ENCODE data around the gene TDRD10.
A peak's percentile ranks its signal among the peaks of the same experiment; 100 is the strongest.

The TDRD10 gene

GRCh38 chr1:154556422-154556821, 54.4 kb downstream of the TDRD10 start:
- no peak for DNase-seq

- DNase-seq = no peak
Observed at GRCh38 chr1:154557248-154557938, 55.4 kb downstream of the TDRD10 start.

GRCh38 chr1:154557939-154558719, 56.1 kb downstream of the TDRD10 start, which contains the start of gene UBE2Q1:
Gene UBE2Q1, minus strand, starts transcription at chr1:154558662. Its CDS starts 109 bp downstream, at chr1:154558553.
- peak; percentile 40 for DNase-seq

- DNase-seq = peak; percentile 99
Observed at GRCh38 chr1:154558720-154559465, 56.9 kb downstream of the TDRD10 start.

GRCh38 chr1:154559466-154560044, 57.5 kb downstream of the TDRD10 start:
- peak; percentile 85 for DNase-seq

- no peak for DNase-seq
Observed at GRCh38 chr1:154565876-154566275, 63.9 kb downstream of the TDRD10 start.

- peak; percentile 70 for DNase-seq
Observed at GRCh38 chr1:154567386-154568156, 65.6 kb downstream of the TDRD10 start, which contains the start of gene CHRNB2. Gene CHRNB2, plus strand, starts transcription at chr1:154567778. Its CDS starts 267 bp downstream, at chr1:154568045.

- DNase-seq = no peak
Observed at GRCh38 chr1:154568157-154568815, 66.3 kb downstream of the TDRD10 start.

- no peak for DNase-seq
Observed at GRCh38 chr1:154571244-154571963, 69.4 kb downstream of the TDRD10 start.

- no peak for DNase-seq
Observed at GRCh38 chr1:154571964-154572288, 69.9 kb downstream of the TDRD10 start.

- no peak for DNase-seq
Observed at GRCh38 chr1:154572468-154573167, 70.6 kb downstream of the TDRD10 start.

- DNase-seq = no peak
Observed at GRCh38 chr1:154573168-154573510, 71.1 kb downstream of the TDRD10 start.

GRCh38 chr1:154574716-154575115, 72.7 kb downstream of the TDRD10 start:
- DNase-seq = no peak

GRCh38 chr1:154575147-154575927, 73.3 kb downstream of the TDRD10 start:
- no peak for DNase-seq

GRCh38 chr1:154575951-154576566, 74.0 kb downstream of the TDRD10 start:
- no peak for DNase-seq

GRCh38 chr1:154577346-154578057, 75.5 kb downstream of the TDRD10 start:
- DNase-seq = no peak

GRCh38 chr1:154578058-154578418, 76.0 kb downstream of the TDRD10 start:
- DNase-seq = no peak

- no peak for DNase-seq
Observed at GRCh38 chr1:154579374-154579773, 77.4 kb downstream of the TDRD10 start.

GRCh38 chr1:154581766-154582165, 79.7 kb downstream of the TDRD10 start:
- DNase-seq = no peak
